Ishikawa (cell line): Measurements from ENCODE around the gene PTP4A2.

Experiments used
- CEBPB ChIP-seq: IDR thresholded peaks from 2 replicates; pipeline ENCODE4 v1.6.1; 2012
- CREB1 ChIP-seq: IDR thresholded peaks from 2 replicates; pipeline ENCODE4 v1.6.1; 2012; ENCODE audit warnings: low read depth
- EGR1 ChIP-seq: IDR thresholded peaks from 2 replicates; pipeline ENCODE4 v1.6.1; 2012
- EP300 ChIP-seq: IDR thresholded peaks from 2 replicates; pipeline ENCODE4 v1.6.1; 2012; ENCODE audit warnings: borderline replicate concordance
- FOXM1 ChIP-seq: IDR thresholded peaks from 2 replicates; pipeline ENCODE4 v1.6.1; 2012; ENCODE audit warnings: low read depth, borderline replicate concordance
- NFIC ChIP-seq: IDR thresholded peaks from 2 replicates; pipeline ENCODE4 v1.6.1; 2012
- RAD21 ChIP-seq: IDR thresholded peaks from 2 replicates; pipeline ENCODE4 v1.6.1; 2012; ENCODE audit warnings: low read depth
- TAF1 ChIP-seq: IDR thresholded peaks from 2 replicates; pipeline ENCODE4 v1.6.1; 2012; ENCODE audit warnings: low read depth, mild to moderate bottlenecking
- TCF12 ChIP-seq: IDR thresholded peaks from 2 replicates; pipeline ENCODE4 v1.6.1; 2012; ENCODE audit warnings: low read depth
- TEAD4 ChIP-seq: IDR thresholded peaks from 2 replicates; pipeline ENCODE4 v1.6.1; 2012
- USF1 ChIP-seq: IDR thresholded peaks from 2 replicates; pipeline ENCODE4 v1.6.1; 2012
- YY1 ChIP-seq: IDR thresholded peaks from 2 replicates; pipeline ENCODE4 v1.6.1; 2012; ENCODE audit warnings: low read depth
- ZBTB7A ChIP-seq: IDR thresholded peaks from 2 replicates; pipeline ENCODE4 v1.6.1; 2012; ENCODE audit warnings: low read depth
- TF ChIP-seq, protein P1 (sequence below): IDR thresholded peaks from 2 replicates; pipeline ENCODE4 v1.6.1; 2012; ENCODE audit warnings: low read depth, mild to moderate bottlenecking
- TF ChIP-seq, protein P2 (sequence below): IDR thresholded peaks from 2 replicates; pipeline ENCODE4 v1.6.1; 2012

Gene PTP4A2

GRCh38 chr1:31927661-31927980 lies 10.5 kb downstream of the PTP4A2 start:
- no peak for TF ChIP-seq EGR1
- no peak for TF ChIP-seq RAD21
- no peak for TF ChIP-seq USF1

DNA sequence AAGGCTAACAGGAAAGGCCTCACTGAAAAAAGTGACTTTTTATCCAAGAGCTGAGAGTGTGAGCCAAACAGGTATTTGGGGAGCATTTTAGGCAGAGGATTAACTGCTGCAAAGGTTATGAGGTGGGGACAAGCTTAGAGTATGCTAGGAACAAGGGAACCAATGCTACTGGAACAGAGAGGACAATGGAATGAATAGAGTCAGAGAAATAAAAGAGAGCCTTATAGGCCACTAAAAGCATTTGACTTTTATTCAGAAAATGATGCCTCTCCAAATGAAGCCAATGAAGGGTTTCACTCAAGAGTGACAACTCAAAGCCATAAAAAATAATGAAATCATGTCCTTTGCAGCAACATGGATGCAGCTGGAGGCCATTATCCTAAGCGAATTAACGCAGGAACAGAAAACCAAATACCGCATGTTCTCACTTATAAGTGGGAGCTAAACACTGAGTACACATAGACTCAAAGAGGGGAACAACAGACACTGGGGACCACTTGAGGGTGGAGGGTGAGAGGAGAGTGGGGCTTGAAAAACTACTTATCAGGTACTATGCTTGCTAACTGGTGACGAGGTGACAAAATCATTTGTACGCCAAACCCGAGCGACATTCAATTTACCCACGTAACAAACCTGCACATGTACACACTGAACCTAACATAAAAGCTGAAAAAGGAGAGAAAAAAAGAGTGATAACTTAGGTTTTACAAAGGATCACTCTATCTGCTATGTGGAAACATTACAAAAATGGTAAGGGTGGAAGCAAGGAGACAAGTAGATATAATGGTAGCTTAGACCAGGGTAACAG lies 11.1 kb downstream of the PTP4A2 start:
- no peak for TF ChIP-seq EGR1
- TF ChIP-seq CREB1 = no peak
- no peak for TF ChIP-seq RAD21
- no peak for TF ChIP-seq TEAD4
- TF ChIP-seq TAF1 = no peak
- no peak for TF ChIP-seq NFIC
- TF ChIP-seq, protein P1, sequence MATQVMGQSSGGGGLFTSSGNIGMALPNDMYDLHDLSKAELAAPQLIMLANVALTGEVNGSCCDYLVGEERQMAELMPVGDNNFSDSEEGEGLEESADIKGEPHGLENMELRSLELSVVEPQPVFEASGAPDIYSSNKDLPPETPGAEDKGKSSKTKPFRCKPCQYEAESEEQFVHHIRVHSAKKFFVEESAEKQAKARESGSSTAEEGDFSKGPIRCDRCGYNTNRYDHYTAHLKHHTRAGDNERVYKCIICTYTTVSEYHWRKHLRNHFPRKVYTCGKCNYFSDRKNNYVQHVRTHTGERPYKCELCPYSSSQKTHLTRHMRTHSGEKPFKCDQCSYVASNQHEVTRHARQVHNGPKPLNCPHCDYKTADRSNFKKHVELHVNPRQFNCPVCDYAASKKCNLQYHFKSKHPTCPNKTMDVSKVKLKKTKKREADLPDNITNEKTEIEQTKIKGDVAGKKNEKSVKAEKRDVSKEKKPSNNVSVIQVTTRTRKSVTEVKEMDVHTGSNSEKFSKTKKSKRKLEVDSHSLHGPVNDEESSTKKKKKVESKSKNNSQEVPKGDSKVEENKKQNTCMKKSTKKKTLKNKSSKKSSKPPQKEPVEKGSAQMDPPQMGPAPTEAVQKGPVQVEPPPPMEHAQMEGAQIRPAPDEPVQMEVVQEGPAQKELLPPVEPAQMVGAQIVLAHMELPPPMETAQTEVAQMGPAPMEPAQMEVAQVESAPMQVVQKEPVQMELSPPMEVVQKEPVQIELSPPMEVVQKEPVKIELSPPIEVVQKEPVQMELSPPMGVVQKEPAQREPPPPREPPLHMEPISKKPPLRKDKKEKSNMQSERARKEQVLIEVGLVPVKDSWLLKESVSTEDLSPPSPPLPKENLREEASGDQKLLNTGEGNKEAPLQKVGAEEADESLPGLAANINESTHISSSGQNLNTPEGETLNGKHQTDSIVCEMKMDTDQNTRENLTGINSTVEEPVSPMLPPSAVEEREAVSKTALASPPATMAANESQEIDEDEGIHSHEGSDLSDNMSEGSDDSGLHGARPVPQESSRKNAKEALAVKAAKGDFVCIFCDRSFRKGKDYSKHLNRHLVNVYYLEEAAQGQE = no peak
- no peak for TF ChIP-seq USF1
- TF ChIP-seq EP300 = no peak
- TF ChIP-seq YY1 = no peak
- no peak for TF ChIP-seq TCF12
- no peak for TF ChIP-seq ZBTB7A

GRCh38 chr1:31926252-31926651 lies 11.9 kb downstream of the PTP4A2 start:
- TF ChIP-seq YY1 (no peak), TCF12 (no peak), EP300 (no peak), FOXM1 (no peak), CREB1 (no peak), TAF1 (no peak), CEBPB (no peak), USF1 (no peak), ZBTB7A (no peak), EGR1 (no peak), NFIC (no peak), TEAD4 (no peak), RAD21 (no peak)
- TF ChIP-seq, protein P2, sequence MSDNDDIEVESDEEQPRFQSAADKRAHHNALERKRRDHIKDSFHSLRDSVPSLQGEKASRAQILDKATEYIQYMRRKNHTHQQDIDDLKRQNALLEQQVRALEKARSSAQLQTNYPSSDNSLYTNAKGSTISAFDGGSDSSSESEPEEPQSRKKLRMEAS = no peak
- TF ChIP-seq, protein P1 = no peak

DNA sequence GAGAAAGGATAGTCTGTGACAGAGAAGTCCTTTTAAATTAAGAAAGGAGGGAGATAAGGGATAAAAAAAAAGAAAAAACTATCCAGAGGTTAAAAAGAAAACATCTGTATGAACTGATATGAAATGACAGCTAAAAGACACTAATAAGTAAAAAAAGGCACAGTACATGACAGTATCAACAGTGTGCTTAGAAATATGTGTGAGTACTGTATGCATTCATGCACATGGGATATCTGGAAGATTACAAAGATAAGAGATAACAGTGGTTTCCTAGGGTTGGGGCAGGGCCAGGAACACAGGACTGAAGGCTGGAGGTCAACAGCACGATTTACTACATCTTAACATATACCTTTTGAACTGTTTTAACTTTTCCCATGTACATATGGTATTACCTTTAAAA lies 13.3 kb downstream of the PTP4A2 start:
- TF ChIP-seq, protein P1 = no peak
- TF ChIP-seq ZBTB7A = no peak
- no peak for TF ChIP-seq CEBPB
